ENCODE data around the gene KCNK16. TPM values are rescaled to one million over a fixed set of nuclear protein-coding genes. Genes with fewer than 3 reads are reported as not detected.

Gene KCNK16
- total and polyA plus RNA-seq, 2 of the 4 experiments (the other 2 are of a cell fraction), result not detected

DNA sequence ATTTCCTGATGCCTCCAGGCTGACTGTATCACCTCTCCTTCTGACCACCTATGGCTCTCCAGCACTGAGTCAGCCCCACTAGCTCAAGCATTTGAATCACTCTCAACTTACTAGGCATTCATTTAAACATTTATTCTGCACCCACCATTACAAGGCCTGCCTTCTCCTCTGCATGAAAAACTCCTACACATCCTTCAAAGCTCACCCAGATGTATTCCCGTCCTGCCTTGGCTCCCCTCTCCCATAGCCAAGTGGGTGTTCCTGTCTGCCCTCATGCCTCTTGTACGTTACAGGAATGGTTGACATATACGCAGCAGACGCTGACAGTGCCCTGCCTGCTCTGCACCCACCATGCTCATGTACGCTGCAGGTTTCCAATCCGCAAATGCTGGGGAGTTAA lies 29.9 kb downstream of the KCNK16 start:
- BruUV-seq (replicated peaks), result no TSS peak
- Histone ChIP-seq H3K79me1 (ENCODE audit: low read depth in 1 of 2, low read length in 2 of 2) (no peaks in the 10 kb centered on the region), H3K14ac (replicated peaks; ENCODE audit: low read depth, low read length) (no peak overlapping the region), H3K36me3 (ENCODE audit: control insufficient read depth, insufficient read depth, low read length) (no peaks in the 10 kb centered on the region), H3K56ac (ENCODE audit: extremely low read depth, insufficient read depth, low read length) (no peak overlapping the region), H3K4ac (ENCODE audit: low read depth, low read length) (no peak overlapping the region), H2AK5ac (ENCODE audit: low read depth, low read length) (no peak overlapping the region), H2BK120ac (ENCODE audit: low read depth, low read length) (no peak overlapping the region), H2BK20ac (ENCODE audit: low read depth, low read length) (no peak overlapping the region), H3K4me1 (ENCODE audit: control insufficient read depth, insufficient read depth, low read length) (no peaks in the 10 kb centered on the region), H4K20me1 (ENCODE audit: insufficient read depth, low read length) (no peaks in the 10 kb centered on the region), H2BK5ac (ENCODE audit: low read depth, low read length, poor library complexity, severe bottlenecking) (no peak overlapping the region), H2BK15ac (ENCODE audit: low read depth, low read length) (no peak overlapping the region), H2AFZ (replicated peaks; ENCODE audit: low read length, poor library complexity) (no peak overlapping the region), H3K27me3 (ENCODE audit: control insufficient read depth, insufficient read depth, low read length) (no peaks in the 10 kb centered on the region; the same call in 1 of the 2 replicates), H3K9me1 (ENCODE audit: insufficient read depth, low read length) (no peaks in the 10 kb centered on the region), H3K4me2 (ENCODE audit: low read depth, low read length) (no peak overlapping the region), H3K9ac (ENCODE audit: low read depth, low read length) (no peak overlapping the region), H3K27ac (ENCODE audit: insufficient read depth, low read length) (no peak overlapping the region), H3K23ac (ENCODE audit: low read depth, low read length) (no peak overlapping the region), H3K18ac (ENCODE audit: low read depth, low read length) (no peak overlapping the region), H3K9me3 (ENCODE audit: control insufficient read depth, insufficient read depth, low read length) (no peaks in the 10 kb centered on the region), H4K5ac (ENCODE audit: low read depth, low read length) (no peak overlapping the region), H4K8ac (ENCODE audit: low read depth in 2 of 2, low read length in 2 of 2) (no peak overlapping the region), H4K91ac (ENCODE audit: insufficient read depth, low read depth, low read length) (no peak overlapping the region), H3K4me3 (ENCODE audit: insufficient read depth, low read depth, low read length) (no peak overlapping the region), H2AK9ac (replicated peaks; ENCODE audit: low read depth, low read length, poor library complexity) (no peak overlapping the region)
- WGBS, 2 experiments (ENCODE audit: extremely low coverage in 2 of 2, insufficient read length in 1 of 2), result no CpG with 5 or more reads among the region's 6 CpGs
- ChIA-PET CTCF (no interaction called here), POLR2A (ENCODE audit: unreplicated experiment) (no interaction called here)
- in situ Hi-C loops (cut with MboI; ENCODE audit: low sequenced_read_pairs), result no loop called here
- DNase-seq (no peak), ATAC-seq (ENCODE audit: low read depth) (no peak)
- intact Hi-C loops (cut with micrococcal nuclease), result no loop called here
- dilution Hi-C loops (cut with HindIII; ENCODE audit: low sequenced_read_pairs, unreplicated experiment), result no loop called here
- no peak for TF ChIP-seq CHD1 (IDR thresholded peaks at IDR 0.05; ENCODE audit: low read depth, low read length)
- TF ChIP-seq RAD21 (IDR thresholded peaks at IDR 0.05; ENCODE audit: low read length), result no peak
- TF ChIP-seq, protein P1, sequence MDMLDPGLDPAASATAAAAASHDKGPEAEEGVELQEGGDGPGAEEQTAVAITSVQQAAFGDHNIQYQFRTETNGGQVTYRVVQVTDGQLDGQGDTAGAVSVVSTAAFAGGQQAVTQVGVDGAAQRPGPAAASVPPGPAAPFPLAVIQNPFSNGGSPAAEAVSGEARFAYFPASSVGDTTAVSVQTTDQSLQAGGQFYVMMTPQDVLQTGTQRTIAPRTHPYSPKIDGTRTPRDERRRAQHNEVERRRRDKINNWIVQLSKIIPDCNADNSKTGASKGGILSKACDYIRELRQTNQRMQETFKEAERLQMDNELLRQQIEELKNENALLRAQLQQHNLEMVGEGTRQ (IDR thresholded peaks at IDR 0.05; ENCODE audit: low read depth, low read length), result no peak
- TF ChIP-seq MXI1 (IDR thresholded peaks at IDR 0.05; ENCODE audit: borderline replicate concordance, low read depth, low read length), result no peak
- no peak for TF ChIP-seq NFE2L2 (IDR thresholded peaks at IDR 0.05; ENCODE audit: low read depth, low read length)
- TF ChIP-seq, protein P2, sequence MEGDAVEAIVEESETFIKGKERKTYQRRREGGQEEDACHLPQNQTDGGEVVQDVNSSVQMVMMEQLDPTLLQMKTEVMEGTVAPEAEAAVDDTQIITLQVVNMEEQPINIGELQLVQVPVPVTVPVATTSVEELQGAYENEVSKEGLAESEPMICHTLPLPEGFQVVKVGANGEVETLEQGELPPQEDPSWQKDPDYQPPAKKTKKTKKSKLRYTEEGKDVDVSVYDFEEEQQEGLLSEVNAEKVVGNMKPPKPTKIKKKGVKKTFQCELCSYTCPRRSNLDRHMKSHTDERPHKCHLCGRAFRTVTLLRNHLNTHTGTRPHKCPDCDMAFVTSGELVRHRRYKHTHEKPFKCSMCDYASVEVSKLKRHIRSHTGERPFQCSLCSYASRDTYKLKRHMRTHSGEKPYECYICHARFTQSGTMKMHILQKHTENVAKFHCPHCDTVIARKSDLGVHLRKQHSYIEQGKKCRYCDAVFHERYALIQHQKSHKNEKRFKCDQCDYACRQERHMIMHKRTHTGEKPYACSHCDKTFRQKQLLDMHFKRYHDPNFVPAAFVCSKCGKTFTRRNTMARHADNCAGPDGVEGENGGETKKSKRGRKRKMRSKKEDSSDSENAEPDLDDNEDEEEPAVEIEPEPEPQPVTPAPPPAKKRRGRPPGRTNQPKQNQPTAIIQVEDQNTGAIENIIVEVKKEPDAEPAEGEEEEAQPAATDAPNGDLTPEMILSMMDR (conservative IDR thresholded peaks at IDR 0.05; ENCODE audit: low read depth, low read length), result no peak
- TF ChIP-seq, protein P3, sequence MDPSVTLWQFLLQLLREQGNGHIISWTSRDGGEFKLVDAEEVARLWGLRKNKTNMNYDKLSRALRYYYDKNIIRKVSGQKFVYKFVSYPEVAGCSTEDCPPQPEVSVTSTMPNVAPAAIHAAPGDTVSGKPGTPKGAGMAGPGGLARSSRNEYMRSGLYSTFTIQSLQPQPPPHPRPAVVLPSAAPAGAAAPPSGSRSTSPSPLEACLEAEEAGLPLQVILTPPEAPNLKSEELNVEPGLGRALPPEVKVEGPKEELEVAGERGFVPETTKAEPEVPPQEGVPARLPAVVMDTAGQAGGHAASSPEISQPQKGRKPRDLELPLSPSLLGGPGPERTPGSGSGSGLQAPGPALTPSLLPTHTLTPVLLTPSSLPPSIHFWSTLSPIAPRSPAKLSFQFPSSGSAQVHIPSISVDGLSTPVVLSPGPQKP (IDR thresholded peaks at IDR 0.05; ENCODE audit: borderline replicate concordance, low read depth, low read length), result no peak
- TF ChIP-seq SMC3 (IDR thresholded peaks at IDR 0.05; ENCODE audit: low read depth, low read length), result no peak
- no peak for TF ChIP-seq CEBPB (IDR thresholded peaks at IDR 0.05; ENCODE audit: low read depth, low read length)
- no peak for TF ChIP-seq POLR2A (IDR thresholded peaks at IDR 0.05; ENCODE audit: low read depth, low read length)

Measured in IMR-90 (cell line).